PFSK-1 (cell line): ENCODE data around the gene TCAP.

Experiments
- FOXP2 ChIP-seq: optimal IDR thresholded peaks from 2 replicates; pipeline ENCODE3; 2011; ENCODE audit warnings: borderline replicate concordance, control low read depth, inconsistent platforms; ENCODE audit not compliant: insufficient read depth; ENCODE audit errors: extremely low read length, extremely low read depth
- POLR2AphosphoS5 ChIP-seq: IDR thresholded peaks from 2 replicates; pipeline ENCODE4 v1.6.1; 2012; ENCODE audit warnings: low read depth, mild to moderate bottlenecking, control low read depth, low read length, moderate library complexity
- SIN3A ChIP-seq: IDR thresholded peaks from 2 replicates; pipeline ENCODE4 v1.6.1; 2012; ENCODE audit warnings: mild to moderate bottlenecking, low read length, moderate library complexity, borderline replicate concordance; ENCODE audit not compliant: insufficient read depth
- TAF1 ChIP-seq: IDR thresholded peaks from 2 replicates; pipeline ENCODE4 v1.6.1; 2012; ENCODE audit warnings: low read length, control low read depth, borderline replicate concordance; ENCODE audit not compliant: insufficient read depth
- TF ChIP-seq, protein P1 (sequence below), 2 experiments: IDR thresholded peaks; 2 replicates each; pipeline versions ENCODE4 v1.6.1 to v1.8.0; 2011 to 2012; ENCODE audit warnings: low read depth in 2 of 2, low read length in 2 of 2, control low read depth in 1 of 2, inconsistent platforms in 1 of 2, mild to moderate bottlenecking in 1 of 2, moderate library complexity in 1 of 2; ENCODE audit not compliant: insufficient read depth in 1 of 2

Gene TCAP

DNA sequence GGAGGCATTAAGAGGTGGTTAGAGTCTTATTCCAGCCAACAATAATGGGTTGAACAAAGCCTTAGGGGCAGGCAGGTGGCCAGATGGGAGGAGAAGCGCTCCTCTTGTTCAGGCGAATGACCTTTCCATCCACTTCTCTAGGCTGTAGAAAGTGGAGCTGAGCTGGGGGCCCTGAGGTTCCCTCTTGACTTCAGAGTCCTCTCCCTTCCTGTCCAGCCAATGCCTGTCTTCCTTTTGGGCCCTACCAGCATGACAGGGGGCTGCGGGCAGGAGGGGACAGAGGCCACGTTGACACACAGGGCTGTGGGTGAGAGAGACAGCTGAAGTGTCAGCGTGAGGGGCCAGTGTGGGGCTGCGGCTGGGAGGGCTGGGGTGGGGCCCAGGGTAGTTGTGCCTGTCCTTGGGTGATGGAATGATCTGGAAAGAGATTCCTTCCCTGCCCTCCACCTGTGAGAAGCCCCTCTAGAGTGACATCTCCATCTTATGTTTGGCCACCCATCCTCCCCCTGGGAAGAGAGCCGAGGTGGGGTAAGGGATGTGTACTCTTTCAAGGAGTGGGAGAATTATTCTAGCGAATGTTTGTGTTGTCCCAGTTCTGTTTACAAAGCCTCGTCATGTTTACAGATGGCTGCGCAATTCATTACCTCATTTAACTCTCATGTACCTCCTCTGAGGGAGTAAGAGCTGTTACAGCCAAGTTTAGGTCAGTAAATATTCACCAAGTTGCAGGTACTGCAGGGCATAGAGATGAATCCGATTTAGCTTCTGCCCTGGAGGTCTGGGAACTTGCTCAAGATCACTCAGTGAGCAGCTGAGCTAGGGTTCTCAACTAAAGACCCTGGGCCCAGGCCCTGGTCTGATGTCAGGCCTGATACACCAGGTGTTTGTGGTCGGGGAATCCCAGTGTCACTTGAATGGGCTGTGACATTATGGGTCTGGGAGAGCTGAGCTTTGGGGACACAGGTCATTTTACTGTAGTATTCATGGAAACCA lies 38.0 kb downstream of the TCAP start:
- no peak for TF ChIP-seq FOXP2
- TF ChIP-seq POLR2AphosphoS5, result no peak
- no peak for TF ChIP-seq TAF1
- TF ChIP-seq, protein P1, sequence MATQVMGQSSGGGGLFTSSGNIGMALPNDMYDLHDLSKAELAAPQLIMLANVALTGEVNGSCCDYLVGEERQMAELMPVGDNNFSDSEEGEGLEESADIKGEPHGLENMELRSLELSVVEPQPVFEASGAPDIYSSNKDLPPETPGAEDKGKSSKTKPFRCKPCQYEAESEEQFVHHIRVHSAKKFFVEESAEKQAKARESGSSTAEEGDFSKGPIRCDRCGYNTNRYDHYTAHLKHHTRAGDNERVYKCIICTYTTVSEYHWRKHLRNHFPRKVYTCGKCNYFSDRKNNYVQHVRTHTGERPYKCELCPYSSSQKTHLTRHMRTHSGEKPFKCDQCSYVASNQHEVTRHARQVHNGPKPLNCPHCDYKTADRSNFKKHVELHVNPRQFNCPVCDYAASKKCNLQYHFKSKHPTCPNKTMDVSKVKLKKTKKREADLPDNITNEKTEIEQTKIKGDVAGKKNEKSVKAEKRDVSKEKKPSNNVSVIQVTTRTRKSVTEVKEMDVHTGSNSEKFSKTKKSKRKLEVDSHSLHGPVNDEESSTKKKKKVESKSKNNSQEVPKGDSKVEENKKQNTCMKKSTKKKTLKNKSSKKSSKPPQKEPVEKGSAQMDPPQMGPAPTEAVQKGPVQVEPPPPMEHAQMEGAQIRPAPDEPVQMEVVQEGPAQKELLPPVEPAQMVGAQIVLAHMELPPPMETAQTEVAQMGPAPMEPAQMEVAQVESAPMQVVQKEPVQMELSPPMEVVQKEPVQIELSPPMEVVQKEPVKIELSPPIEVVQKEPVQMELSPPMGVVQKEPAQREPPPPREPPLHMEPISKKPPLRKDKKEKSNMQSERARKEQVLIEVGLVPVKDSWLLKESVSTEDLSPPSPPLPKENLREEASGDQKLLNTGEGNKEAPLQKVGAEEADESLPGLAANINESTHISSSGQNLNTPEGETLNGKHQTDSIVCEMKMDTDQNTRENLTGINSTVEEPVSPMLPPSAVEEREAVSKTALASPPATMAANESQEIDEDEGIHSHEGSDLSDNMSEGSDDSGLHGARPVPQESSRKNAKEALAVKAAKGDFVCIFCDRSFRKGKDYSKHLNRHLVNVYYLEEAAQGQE (IDR thresholded peaks at IDR 0.05; ENCODE audit: insufficient read depth in 1 of 2, low read depth in 2 of 2, low read length in 2 of 2), result no peak
- TF ChIP-seq SIN3A, result no peak

DNA sequence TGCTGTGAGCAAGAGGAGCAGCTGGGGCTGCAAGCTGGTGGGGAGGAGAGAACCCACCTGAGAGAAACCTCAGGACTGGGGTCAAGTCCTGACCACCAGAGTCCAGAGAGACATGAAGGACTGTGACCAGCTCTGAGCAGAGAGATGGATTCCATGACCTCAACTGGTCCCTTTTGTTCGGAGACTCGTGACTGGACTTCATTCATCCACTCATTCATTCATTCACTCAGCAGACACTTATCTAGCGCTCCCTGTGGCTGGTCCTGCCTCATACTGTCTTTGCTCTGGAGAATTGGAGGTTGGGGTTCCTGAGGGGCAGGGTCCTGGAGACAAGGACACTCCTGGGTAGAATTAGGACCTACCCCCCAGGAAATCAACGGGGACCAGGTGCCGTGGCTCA lies 38.8 kb downstream of the TCAP start:
- TF ChIP-seq POLR2AphosphoS5 (no peak), SIN3A (no peak), FOXP2 (no peak), TAF1 (no peak)
- TF ChIP-seq, protein P1 (IDR thresholded peaks at IDR 0.05; ENCODE audit: insufficient read depth in 1 of 2, low read depth in 2 of 2, low read length in 2 of 2), result no peak

DNA sequence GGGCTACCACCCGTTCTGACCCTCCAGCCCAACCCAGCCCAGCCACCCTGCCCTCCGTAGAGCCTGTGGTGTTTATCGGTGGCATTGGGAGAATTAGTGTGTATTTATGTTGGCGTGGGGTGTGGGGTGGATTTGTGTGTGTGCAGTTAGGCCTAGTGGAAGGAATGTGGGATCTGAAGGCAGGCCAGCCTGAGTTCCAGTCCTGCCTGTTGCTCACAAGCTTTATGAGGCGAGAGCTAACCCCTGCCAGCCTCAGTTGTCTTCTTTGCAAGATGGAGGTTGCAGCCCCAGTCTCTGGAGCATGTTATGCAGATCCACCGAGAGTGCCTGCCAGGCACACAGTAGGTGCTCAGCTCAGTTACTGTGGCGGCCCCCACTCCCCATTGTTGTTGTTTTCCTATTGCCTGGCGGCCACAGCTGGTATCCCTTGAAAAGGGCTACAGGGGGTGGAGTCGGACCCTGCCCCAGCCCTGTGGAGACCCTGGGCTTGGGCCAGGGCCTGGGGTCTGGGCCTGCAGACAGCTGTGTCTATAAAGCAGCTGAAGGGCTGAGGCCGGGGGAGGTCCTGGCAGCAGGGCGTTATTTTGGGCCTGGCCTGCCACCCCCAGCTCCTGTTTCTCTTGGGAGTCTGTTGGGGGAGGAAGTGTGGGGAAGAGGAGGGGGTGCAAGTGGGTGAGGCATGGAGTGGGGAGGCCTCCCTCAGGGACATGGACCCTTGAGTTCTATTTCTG lies 39.8 kb downstream of the TCAP start:
- TF ChIP-seq SIN3A, result no peak
- no peak for TF ChIP-seq POLR2AphosphoS5
- no peak for TF ChIP-seq TAF1
- TF ChIP-seq FOXP2, result no peak
- TF ChIP-seq, protein P1 (IDR thresholded peaks at IDR 0.05; ENCODE audit: insufficient read depth in 1 of 2, low read depth in 2 of 2, low read length in 2 of 2), result no peak

DNA sequence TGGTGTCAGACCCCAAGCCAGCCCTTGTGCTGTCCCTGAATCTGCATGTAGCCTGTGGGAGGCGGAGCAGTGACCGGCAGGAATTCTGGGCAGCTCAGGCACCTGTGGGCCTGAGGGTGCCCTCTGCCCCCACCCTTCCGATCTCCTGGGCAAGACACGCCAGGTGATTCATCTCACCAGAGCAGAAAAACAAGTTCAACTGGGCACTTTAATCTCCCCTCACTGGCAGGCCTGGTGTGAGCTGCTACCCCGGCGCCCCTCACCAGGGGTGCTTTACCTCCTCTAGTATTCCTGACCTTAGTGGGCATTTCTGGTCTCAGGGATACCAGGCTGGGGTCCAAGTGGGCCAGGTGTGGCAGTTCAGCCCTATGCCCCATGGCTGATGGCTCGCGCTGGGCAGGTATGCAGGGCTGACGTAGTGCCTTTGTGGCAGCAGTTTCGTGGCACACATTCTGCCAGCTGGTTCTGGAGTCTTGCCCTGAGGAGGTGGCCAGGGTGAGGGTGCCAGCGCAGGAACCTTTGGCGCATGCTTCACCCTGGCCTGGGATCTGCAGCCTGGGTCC lies 40.7 kb downstream of the TCAP start:
- TF ChIP-seq POLR2AphosphoS5 (no peak), SIN3A (no peak), FOXP2 (no peak), TAF1 (no peak)
- TF ChIP-seq, protein P1 (IDR thresholded peaks at IDR 0.05; ENCODE audit: insufficient read depth in 1 of 2, low read depth in 2 of 2, low read length in 2 of 2), result no peak
